ENCODE results near the gene SUPT5H.
A peak's percentile ranks its signal among the peaks of the same experiment; 100 is the strongest.

SUPT5H gene

GRCh38 chr19:39445196-39446111 lies at the start of gene SUPT5H:
Gene SUPT5H, plus strand, starts transcription at chr19:39445582. Its CDS starts 309 bp downstream, at chr19:39445891.
- DNase-seq: peak; percentile 97 to 98

DNA sequence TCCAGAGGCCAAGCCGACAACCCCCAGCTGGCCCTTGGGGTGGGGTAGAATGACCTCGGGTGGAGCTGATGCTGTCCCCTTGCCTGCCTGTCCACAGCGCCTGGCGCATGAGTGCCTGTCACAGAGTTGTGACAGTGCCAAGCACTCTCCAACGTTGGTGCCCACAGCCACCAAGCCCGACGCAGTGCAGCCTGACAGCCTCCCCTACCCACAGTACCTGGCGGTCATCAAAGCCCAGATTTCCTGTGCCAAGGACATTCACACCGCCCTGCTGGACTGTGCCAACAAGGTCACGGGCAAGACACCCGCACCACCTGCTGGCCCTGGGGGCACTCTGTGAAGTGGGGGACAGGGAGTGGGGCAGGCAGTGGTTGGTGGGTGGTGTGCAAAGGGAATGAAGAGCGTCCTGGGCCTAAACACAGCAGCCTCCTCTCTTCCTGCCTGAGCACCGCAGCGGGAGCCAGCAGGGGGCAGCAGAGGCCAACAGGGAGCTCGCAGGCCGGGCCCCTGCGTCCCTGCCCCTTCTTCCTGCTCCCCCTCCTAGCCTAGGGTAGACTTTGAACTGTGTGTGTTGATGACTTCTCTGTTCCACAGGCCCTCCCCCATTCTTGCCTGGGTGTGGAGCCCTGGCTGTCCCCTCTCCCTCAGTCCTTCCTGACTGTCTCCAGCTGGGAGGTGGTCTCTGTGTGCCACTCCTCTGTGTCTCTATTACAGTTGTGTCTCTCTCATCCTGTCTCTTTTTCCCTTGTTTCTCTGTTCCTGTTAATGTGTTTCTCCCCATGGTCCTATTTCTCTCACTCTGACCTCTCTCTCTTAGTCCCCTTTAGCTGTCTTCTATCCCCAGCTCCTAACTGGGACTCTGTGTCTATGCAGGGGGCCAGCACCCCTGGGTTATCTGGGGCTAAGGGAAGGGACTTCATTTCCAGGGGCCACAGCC lies 47.8 kb upstream of the SUPT5H start:
- DNase-seq: peak; percentile 51 to 65

GRCh38 chr19:39398297-39398864 lies 47.0 kb upstream of the SUPT5H start:
- no peak for DNase-seq

DNA sequence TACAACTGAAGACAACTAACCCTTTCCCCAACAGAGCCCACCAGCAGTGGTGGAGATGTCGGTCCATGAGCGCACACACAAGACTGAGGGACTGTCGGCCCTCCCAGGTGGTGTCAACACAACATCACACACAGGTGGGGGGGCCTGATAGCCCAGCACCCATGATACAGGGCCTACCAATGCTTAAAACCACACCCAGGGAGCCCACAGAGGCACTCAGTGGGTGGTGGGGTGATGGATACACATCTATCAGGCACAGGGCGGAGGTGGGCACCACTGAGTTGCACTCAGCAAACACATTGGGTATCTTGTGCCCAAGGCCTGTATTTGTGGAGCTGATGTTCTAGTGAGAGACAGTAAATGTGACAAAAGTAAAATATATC lies 45.7 kb upstream of the SUPT5H start:
- no peak for DNase-seq

GRCh38 chr19:39400061-39400460 lies 45.3 kb upstream of the SUPT5H start:
- no peak for DNase-seq

- DNase-seq: no peak
These were observed 44.3 kb upstream of the SUPT5H start for GRCh38 chr19:39401070-39401548.

DNA sequence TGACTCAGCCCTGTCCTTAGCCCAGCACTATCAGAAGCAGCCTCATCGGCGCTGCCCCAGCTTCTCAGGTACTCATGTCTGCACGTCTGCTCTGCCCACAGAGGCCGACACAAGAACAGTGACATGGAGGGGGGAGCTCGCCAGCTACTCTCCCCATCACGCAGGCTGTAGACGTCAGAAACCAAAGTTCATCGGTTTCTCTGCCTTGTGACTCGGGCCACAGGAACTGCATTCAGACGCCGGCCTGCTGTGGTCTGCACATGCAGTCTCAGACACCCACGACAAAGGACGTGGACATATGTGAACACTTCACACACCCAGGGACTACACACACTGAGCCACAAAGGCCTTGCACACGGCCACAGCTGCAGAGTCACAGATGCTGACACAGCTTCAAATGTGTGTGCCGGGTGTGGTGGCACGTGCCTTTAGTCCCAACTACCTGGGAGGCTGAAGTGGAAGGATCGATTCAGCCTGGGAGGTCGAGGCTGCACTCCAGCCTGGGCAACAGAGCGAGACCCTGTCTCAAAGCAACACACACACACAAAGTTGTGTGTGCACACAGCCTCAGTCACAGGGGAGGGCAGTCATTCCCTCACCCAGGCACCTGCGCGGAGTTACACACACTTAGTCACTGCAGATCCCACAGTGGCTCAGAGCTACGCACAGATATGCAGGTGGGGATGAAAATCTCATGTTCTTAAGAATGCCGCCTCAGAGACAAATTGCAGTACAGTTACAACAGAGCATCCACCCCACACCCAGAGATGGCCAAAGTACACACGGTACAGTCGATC lies 43.6 kb upstream of the SUPT5H start:
- no peak for DNase-seq

DNA sequence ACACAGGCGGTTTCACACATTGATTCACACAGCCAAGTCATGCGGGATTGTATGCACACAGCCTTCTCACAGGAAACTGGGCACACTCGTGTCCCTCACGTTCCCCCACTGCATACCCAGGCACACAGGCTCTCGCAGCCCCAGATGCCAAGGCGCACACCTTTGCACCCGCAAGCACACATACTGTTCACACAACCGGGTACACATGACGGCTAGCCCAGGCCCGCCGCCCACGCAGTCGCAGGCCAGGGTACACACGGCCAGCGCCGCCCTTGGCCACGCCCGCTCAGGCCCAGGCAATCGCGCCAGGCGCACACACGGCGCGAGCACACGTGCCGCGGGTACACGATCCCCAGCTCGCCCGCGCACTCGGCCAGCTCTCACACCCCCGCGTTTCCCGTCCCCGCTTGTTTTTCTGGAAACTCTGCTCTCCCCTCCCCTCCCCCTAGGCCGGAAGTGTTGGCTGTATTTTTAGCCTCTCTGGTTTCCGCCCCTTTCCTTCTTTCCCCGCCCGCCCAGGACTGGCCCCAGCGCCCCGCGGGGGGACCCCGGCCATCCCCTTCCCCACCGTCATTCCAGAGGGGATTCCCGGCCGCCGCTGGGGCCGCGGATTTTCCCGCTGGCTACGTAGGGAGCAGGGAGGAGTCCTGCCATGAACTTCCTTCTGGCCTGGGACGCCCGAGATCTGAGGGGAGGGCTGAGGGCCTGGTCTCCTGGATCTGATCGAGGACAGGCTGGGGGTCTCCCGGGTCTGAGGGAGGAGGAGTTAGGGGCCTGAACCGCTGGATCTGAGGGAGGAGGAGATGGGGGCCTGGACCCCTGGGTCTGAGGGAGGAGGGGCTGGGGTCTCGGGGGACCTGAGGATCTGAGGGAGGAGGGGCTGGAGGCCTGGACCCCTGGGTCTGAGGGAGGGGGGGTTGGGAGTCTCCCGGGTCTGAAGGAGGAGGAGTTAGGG lies 42.8 kb upstream of the SUPT5H start:
- peak; percentile 72 to 75 for DNase-seq

DNA sequence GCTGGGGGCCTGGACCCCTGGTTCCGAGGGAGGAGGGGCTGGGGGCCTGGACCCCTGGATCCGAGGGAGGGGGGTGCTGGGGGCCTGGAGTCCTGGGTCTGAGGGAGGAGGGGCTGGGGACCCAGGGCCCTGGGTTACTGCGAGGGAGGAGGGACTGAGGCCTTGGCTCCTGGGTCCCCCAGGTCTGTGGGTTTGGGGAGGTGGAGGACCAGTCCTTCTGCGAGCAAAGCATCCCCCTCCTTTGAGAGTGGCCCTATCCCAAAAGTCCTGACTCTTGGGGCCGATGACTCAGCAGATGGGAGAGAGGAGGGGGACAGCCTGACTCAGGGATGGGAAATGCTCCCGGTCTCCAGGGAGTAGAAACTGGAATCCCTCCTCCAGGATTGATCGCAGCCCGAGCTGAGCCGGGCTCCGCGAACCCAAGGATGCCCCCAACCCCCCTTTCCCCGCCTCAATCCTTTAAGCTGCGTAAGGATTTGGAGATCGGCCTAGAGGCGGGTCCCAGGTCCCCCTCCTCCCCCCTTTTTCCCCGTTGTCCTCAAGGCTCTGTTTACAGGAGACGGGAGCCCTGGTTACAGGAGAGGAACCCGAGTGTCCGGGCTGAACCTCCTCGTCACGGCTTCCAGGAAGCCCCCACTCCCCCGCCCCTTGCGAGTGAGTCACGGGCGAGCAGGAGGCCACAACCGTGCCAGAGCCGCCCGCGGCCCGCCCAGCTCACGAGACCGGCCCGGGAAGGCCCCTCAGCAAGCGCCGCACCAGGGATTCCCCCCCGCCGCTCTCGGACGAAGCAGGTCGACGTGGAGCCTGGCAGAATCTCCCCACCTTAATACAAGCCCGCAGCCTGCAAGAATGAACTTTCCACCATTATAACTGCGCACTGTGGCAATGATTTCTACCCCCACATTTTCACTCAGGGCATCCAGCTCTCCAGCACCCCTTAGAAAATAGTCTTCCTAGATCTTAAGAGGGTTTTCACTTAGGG lies 41.8 kb upstream of the SUPT5H start:
- DNase-seq: no peak

- DNase-seq: no peak
These were observed 40.0 kb upstream of the SUPT5H start for GRCh38 chr19:39405261-39405957.

GRCh38 chr19:39405958-39406655 lies 39.3 kb upstream of the SUPT5H start:
- no peak for DNase-seq

DNA sequence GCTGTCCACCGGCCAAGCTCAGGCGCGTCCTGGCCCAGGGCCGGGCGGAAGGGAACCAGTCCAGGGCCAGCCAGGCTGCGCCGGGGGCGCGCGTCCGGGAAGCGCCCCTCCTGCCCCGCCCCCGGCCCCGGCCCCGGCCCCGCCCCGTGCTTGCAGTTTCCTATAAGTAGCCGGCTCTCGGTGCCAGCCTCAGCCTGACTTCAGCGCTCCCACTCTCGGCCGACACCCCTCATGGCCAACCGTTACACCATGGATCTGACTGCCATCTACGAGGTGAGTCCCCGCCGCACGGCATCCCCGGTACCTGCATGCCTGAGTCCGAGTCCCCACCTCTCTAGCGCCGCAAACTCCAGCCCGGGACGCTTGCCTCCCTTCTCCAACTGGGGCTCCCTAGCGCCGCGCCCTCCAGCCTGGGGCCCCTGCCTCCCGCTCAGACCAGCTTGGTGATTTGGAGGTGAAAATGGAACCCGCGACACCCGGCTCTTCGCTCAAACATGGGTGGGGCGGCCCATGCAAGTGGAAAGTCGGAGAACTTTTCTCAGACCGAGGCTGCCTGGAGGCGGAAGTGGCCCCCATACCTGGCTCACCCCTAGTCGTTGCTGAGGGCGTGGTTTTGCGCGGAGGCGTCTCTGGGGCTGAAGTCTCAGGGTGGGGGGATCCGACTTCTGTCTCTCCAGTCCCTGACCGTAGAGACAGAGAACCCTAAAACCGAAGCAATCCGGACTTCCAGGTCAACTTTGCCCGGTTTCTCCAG lies 38.5 kb upstream of the SUPT5H start, which contains the start of gene ZFP36:
Gene ZFP36, plus strand, starts transcription at position 192 of the 754 bp plus-strand sequence. Its CDS starts 58 bp downstream, at position 250.
- DNase-seq: peak; percentile 48 to 61

DNA sequence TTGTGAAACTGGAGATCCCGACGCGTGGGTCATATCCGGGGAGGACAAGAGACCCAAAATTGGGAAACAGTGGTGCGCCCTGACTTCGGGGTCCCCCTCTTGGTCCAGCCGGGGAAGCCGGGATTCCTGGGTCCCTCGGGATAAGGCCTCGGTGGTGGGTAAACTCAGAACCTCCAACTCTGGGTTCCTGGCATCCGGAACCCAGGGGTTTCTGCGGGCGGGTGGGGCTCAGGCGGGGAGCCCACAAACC lies 38.0 kb upstream of the SUPT5H start:
- no peak for DNase-seq

DNA sequence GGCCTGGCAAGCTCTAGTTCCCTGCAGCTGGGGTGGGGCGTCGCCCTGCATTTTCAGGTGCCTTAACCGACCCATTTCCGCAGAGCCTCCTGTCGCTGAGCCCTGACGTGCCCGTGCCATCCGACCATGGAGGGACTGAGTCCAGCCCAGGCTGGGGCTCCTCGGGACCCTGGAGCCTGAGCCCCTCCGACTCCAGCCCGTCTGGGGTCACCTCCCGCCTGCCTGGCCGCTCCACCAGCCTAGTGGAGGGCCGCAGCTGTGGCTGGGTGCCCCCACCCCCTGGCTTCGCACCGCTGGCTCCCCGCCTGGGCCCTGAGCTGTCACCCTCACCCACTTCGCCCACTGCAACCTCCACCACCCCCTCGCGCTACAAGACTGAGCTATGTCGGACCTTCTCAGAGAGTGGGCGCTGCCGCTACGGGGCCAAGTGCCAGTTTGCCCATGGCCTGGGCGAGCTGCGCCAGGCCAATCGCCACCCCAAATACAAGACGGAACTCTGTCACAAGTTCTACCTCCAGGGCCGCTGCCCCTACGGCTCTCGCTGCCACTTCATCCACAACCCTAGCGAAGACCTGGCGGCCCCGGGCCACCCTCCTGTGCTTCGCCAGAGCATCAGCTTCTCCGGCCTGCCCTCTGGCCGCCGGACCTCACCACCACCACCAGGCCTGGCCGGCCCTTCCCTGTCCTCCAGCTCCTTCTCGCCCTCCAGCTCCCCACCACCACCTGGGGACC lies 37.6 kb upstream of the SUPT5H start:
- no peak for DNase-seq

DNA sequence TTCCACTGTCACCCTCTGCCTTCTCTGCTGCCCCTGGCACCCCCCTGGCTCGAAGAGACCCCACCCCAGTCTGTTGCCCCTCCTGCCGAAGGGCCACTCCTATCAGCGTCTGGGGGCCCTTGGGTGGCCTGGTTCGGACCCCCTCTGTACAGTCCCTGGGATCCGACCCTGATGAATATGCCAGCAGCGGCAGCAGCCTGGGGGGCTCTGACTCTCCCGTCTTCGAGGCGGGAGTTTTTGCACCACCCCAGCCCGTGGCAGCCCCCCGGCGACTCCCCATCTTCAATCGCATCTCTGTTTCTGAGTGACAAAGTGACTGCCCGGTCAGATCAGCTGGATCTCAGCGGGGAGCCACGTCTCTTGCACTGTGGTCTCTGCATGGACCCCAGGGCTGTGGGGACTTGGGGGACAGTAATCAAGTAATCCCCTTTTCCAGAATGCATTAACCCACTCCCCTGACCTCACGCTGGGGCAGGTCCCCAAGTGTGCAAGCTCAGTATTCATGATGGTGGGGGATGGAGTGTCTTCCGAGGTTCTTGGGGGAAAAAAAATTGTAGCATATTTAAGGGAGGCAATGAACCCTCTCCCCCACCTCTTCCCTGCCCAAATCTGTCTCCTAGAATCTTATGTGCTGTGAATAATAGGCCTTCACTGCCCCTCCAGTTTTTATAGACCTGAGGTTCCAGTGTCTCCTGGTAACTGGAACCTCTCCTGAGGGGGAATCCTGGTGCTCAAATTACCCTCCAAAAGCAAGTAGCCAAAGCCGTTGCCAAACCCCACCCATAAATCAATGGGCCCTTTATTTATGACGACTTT lies 36.8 kb upstream of the SUPT5H start:
- peak in 1 of 2 experiments; percentile 18 for DNase-seq

All from NCI-H2081 (cell line).